GM13976 (cell line): Measurements from ENCODE around the gene NDUFS2.
A peak's percentile ranks its signal among the peaks of the same experiment; 100 is the strongest.

Experiments
- DNase-seq: peaks from one replicate; pipeline ENCODE4 v3.0.0; 2012; ENCODE audit warnings: low spot score
- CTCF ChIP-seq: IDR thresholded peaks from 2 replicates; pipeline ENCODE4 v1.5.1; 2012; ENCODE audit warnings: borderline replicate concordance, mild to moderate bottlenecking; ENCODE audit not compliant: insufficient read depth; ENCODE audit errors: extremely low read depth, missing control alignments, control extremely low read depth
- in situ Hi-C: fragments of 300-500 bp; cut with MboI; formaldehyde crosslinking; loops from one replicate; pipeline ENCODE4 v1.12.0; 2022; ENCODE audit warnings: low sequenced_read_pairs, mixed read lengths, inconsistent platforms; ENCODE audit not compliant: unreplicated experiment

Gene NDUFS2

GRCh38 chr1:161187311-161187710 is 14.9 kb upstream of the NDUFS2 start:
- in situ Hi-C loops = no loop called here
- DNase-seq = no peak
- no peak for TF ChIP-seq CTCF

GRCh38 chr1:161188381-161188780 is 13.8 kb upstream of the NDUFS2 start:
- in situ Hi-C loops = no loop called here
- no peak for TF ChIP-seq CTCF

GRCh38 chr1:161189036-161189435 is 13.1 kb upstream of the NDUFS2 start:
- DNase-seq = no peak
- in situ Hi-C loops = no loop called here
- TF ChIP-seq CTCF = no peak

More at GRCh38 chr1:161188381-161188780, 13.8 kb upstream of the NDUFS2 start:
- DNase-seq = no peak

- no peak for DNase-seq
- in situ Hi-C loops = no loop called here
- TF ChIP-seq CTCF = no peak
Observed at GRCh38 chr1:161190962-161191521, 11.1 kb upstream of the NDUFS2 start.

GRCh38 chr1:161191971-161192370 is 10.2 kb upstream of the NDUFS2 start:
- TF ChIP-seq CTCF = no peak
- in situ Hi-C loops = no loop called here
- no peak for DNase-seq

GRCh38 chr1:161192476-161193465 is 9.4 kb upstream of the NDUFS2 start:
- in situ Hi-C loops = no loop called here
- peak; percentile 86 for DNase-seq
- peak; percentile 90 for TF ChIP-seq CTCF
